GM19463 (cell line): Measurements from ENCODE around the gene C19orf33.
"Not testable (repeated sequence)": the region's sequence is repeated elsewhere in the genome, so short reads cannot be mapped to it uniquely, and the experiment has no call there.

Source experiments
- ATAC-seq: cut with Tn5 transposase; IDR thresholded peaks from one replicate; pipeline ENCODE4 v1.9.1; 2021; ENCODE audit warnings: mild to moderate bottlenecking, moderate library complexity; ENCODE audit not compliant: unreplicated experiment

C19orf33 gene

DNA sequence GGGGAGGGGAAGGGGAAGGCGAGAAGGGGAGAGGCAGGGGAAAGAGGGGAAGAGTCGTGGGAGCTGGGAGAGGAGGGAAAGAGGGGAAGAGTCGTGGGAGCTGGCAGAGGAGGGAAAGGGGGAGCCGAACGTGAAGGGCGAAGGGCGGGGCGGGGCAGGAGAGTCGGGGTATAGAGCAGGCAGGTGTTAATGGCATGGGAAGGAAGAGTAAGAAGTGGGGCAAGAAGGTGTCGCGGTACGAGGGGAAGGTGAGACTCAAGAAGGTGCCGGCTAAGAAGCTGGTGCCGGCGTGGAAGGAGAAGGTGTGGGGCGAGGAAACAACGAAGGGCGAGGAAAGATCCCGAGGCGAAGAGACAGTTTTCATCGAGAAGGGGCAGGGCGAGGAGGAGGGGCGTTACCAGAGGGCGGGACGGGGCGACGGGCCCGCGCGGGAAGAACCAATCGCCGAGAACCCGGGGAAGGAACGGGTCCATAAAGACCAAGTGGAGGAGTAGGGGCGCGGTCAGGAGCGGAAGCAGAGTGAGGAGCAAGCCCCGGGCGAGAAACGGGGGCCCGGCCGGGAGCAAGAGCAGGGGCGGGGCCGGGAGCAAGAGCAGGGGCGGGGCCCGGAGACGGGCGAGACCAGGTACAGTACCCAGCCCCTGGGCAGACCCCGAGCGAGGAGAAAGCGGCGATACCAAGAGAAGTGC is 32.0 kb downstream of the C19orf33 start:
- peak; percentile 64 for ATAC-seq

DNA sequence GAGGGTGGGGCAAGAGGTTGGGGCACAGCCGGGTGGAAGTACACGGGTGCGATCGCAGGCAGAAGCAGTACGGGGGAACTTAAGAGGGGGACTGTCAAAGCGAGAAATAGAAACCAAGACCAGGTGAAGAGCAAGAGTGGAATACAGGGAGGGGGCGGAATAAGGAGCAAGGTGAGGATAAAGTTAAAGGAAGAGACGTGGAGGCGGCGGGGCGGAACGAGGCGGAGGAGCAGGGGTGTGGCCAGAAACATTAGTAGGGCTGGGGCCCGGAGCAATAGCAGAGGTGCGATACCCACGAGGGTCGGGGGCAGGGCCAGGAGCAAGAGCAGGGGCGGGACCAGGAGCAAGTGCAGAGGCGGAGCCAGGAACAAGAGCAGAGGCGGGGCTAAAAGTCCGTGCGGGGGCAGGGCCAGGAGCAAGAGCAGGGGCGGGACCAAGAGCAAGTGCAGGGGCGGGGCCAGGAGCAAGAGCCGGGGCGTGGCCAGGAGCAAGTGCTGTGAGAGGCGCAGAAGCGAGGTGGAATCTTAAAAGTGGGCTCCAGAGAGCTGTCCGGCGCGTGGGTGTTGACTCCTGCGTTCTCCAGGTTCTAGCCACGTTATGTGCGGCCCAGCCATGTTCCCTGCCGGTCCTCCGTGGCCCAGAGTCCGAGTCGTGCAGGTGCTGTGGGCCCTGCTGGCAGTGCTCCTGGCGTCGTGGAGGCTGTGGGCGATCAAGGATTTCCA is 32.7 kb downstream of the C19orf33 start:
- ATAC-seq = peak; percentile 43

DNA sequence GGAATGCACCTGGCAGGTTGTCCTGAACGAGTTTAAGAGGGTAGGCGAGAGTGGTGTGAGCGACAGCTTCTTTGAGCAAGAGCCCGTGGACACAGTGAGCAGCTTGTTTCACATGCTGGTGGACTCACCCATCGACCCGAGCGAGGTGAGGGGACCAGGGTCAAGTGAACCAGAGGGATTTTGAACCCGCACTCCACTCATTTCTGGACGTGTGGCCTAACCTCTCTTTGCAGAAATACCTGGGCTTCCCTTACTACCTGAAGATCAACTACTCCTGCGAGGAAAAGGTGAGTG is 33.3 kb downstream of the C19orf33 start:
- ATAC-seq = no peak

DNA sequence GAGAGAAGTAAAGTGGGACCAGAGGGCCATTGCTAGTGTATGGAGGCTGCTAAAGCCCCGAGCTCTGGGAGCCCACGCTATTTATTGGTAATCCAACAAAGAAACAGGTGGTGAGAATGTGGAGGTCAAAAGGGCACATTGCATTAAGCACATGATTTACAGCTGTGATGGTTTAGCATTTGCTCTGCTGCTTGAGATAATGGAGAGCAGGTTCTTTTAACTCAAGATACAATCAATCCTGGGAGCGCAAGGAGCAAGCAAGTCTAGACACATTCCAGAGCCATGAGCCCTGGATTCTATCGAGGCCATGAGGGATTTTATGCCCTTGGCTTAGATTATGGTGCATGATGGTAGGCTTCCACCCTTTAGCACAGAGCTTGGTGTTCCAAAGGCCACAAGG is 35.0 kb downstream of the C19orf33 start:
- not testable (repeated sequence) for ATAC-seq

DNA sequence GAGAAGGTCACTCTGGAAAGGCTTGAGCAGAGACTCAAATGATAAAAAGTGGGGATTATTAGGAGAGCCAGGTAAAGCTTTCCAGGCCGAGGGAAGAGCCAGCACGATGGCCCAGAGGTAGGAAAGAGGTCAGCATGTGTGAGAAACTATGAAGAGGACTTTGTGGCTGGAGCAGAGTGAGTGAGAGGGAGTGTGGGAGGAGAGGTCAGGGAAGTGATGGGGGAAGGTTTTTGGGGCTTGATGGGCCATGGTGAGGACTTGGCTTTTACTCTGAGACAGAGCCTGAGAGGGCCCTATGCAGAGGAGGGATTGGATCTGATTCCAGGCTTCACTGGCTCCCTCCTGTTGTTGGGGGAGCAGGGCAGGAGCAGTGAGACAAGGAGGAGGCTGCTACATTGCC is 36.9 kb downstream of the C19orf33 start:
- no peak for ATAC-seq

DNA sequence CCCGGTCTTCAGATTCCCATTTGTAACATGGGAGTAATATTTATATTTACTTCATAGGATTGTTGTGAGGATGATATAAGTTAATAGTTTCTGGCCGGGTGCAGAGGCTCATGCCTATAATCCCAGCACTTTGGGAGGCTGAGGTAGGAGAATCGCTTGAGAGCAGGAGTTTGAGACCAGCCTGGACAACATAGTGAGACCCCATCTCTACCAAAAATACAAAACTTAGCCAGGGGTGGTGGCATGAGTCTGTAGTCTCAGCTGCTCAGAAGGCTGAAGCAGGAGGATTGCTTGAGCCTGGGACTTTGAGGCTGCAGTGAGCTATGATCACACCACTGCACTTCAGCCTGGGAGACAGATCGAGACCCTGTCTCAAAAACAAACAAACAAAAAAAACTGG is 42.8 kb downstream of the C19orf33 start:
- no peak for ATAC-seq

DNA sequence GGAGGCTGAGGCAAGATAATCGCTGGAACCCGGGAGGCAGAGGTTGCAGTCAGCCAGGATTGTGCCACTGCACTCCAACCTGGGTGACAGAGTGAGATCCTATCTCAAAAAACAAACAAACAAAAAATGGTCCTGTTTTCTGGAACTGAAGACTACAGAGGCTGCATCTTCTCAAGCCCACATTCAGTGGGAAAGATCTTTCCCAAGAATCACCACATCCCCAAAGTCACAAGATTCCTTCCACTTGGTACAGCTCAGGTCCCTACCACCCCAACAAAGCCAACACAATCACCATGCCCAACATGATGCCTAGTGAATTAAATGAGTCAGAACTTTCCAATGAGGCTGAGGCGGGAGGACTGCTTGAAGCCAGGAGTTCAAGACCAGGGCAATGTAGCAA is 46.8 kb downstream of the C19orf33 start:
- no peak for ATAC-seq

DNA sequence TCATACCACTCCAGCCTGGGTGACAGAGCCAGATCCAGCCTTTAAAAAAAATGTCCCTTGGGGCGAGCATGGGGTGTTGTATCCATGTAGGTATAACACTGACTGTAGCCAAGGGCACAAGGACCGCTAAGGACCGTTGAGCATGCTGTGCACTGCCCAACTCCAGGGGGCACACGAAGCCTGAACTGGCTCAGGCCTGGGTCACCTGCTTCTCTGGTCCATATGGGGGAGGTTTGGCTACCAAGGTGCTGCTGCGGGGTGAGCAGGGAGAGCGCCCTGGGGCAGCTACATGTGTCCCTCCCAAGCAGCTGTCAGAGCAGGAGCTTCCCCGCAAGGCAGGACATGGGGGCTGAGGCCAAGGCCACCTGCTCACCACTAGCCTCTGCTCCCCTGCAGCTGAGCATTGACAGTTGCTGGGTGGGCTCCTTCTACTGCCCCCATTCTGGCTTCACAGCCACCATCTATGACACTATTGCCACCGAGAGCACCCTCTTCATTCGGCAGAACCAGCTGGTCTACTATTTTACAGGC is 47.9 kb downstream of the C19orf33 start:
- ATAC-seq = no peak

DNA sequence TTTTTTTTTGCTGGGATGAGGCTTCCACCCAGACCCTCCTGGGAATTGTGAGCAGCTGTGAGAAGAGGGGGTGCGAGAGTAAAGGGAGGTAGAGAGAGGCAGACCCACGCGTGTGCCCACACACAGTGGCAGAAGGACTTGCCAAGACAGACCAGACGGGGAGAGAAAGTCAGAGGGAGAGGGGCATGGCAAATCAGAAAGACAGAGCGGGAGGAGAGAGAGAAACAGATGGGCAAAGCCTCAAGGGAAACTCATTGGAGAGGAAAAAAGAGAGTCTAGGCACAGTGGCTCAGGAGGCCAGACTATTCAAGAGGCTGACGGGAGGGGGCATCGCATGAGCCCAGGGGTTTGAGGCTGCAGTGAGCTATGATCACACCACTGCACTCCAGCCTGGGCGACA is 48.6 kb downstream of the C19orf33 start:
- no peak for ATAC-seq
